ENCODE results near the gene ADGRL3. TPM values are rescaled to one million over a fixed set of nuclear protein-coding genes. Genes with fewer than 3 reads are reported as not detected.

Gene ADGRL3
- total and polyA plus RNA-seq, 3 experiments from 2014 or later: not detected

DNA sequence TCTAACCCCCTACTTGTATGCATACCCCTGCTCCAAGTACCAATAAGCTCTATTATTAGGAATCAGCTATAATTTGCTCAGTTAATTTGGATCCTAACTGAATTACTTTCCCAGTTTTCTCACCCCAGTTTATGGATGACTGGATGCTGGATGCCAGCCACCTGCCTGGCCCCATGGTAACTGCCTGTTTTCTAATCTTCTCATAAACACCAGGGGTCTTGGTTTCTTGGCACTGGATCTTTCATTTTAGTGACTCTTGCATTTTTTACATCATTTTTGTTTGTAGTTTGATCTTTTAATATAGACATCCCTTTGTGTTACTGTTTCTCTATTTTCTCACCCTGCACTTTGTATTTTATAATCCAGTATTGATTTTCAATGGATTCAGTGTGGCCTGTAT, 246.8 kb downstream of the ADGRL3 start:
- CTCF ChIA-PET: no interaction called here
- no peak overlapping the region for H3K27ac ChIP-seq (ENCODE audit: low read depth, low read length)
- H3K27me3 Mint-ChIP-seq: no peaks in the 10 kb centered on the region

DNA sequence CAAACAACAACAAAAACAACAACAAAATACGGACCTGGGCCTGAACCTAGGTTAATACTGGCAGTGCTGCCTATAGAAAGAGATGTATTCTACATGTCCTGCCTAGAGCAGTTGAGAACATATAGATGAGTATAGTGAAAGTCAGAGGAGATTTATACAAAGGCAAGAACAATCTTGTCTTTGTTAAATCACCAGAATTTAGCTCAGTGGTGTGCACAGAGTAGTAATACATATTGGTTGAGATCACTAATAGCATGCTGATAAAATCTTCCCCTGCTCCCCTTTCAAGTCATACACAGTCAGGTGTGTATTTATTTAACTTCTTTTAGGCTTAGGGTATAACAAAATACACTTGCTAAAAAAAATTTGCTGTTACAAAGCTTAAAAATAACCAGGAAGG, 247.8 kb downstream of the ADGRL3 start:
- H3K27me3 Mint-ChIP-seq: no peaks in the 10 kb centered on the region
- Histone ChIP-seq H3K27me3 (ENCODE audit: insufficient read depth, low read length, poor library complexity, severe bottlenecking) (no peaks in the 10 kb centered on the region), H3K4me3 (ENCODE audit: low read length) (no peak overlapping the region), H3K9me3 (ENCODE audit: low read length) (no peaks in the 10 kb centered on the region), H3K36me3 (ENCODE audit: insufficient read depth, low read length) (no peaks in the 10 kb centered on the region), H3K27ac (ENCODE audit: low read depth, low read length) (no peak overlapping the region), H3K4me1 (ENCODE audit: insufficient read depth, low read length) (no peaks in the 10 kb centered on the region)
- no peaks in the 10 kb centered on the region for H3K36me3 Mint-ChIP-seq
- ChIA-PET CTCF (no interaction called here), POLR2A (no interaction called here)
- no peak overlapping the region for H3K27ac Mint-ChIP-seq
- H3K4me3 Mint-ChIP-seq: no peak overlapping the region
- H3K9me3 Mint-ChIP-seq: peaks cover 2 to 40% (median 9%) of the 10 kb centered on the region in 5 donors
- DNase-seq: no peak
- no peaks in the 10 kb centered on the region for H3K4me1 Mint-ChIP-seq

More for the DNA sequence above, 246.8 kb downstream of the ADGRL3 start:
- H3K4me3 Mint-ChIP-seq: no peak overlapping the region
- Histone ChIP-seq H3K4me1 (ENCODE audit: insufficient read depth, low read length) (no peaks in the 10 kb centered on the region), H3K4me3 (ENCODE audit: low read length) (no peak overlapping the region), H3K9me3 (ENCODE audit: low read length) (no peaks in the 10 kb centered on the region), H3K36me3 (ENCODE audit: insufficient read depth, low read length) (no peaks in the 10 kb centered on the region), H3K27me3 (ENCODE audit: insufficient read depth, low read length, poor library complexity, severe bottlenecking) (no peaks in the 10 kb centered on the region)
- no peak for DNase-seq
- H3K36me3 Mint-ChIP-seq: no peaks in the 10 kb centered on the region
- no peaks in the 10 kb centered on the region for H3K4me1 Mint-ChIP-seq
- H3K27ac Mint-ChIP-seq: no peak overlapping the region
- peaks cover 2 to 33% (median 12%) of the 10 kb centered on the region in 5 donors for H3K9me3 Mint-ChIP-seq
- POLR2A ChIA-PET: no interaction called here

DNA sequence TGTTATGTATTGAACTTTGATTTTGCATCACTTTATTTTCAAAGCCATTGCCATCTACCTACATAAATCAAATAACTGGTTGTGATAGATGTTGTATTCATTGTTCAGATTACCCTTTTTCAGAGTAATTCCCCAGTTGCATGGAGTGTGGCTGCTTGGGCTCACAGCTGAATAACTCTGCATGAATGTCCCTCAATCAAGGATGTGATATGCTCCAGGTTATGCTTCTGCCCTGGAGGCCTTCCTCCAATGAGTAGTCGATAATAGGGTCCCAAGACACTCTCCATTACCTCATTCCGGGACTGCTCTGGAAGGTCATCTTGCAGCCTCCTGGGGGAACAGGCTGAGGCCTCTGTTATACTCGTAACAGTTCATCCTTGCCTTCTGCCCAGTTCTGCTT, 251.8 kb downstream of the ADGRL3 start:
- Mint-ChIP-seq H3K9me3 (peaks cover 0 to 37% (median 6%) of the 10 kb centered on the region in 5 donors), H3K36me3 (no peaks in the 10 kb centered on the region), H3K27ac (no peak overlapping the region), H3K4me3 (no peak overlapping the region), H3K4me1 (no peaks in the 10 kb centered on the region), H3K27me3 (no peaks in the 10 kb centered on the region)
- H3K4me3 ChIP-seq (ENCODE audit: low read length): no peak overlapping the region
- no peak for DNase-seq
- ChIA-PET CTCF (no interaction called here), POLR2A (no interaction called here)
- no peaks in the 10 kb centered on the region for H3K4me1 ChIP-seq (ENCODE audit: insufficient read depth, low read length)
- H3K36me3 ChIP-seq (ENCODE audit: insufficient read depth, low read length): no peaks in the 10 kb centered on the region
- no peaks in the 10 kb centered on the region for H3K9me3 ChIP-seq (ENCODE audit: low read length)
- H3K27ac ChIP-seq (ENCODE audit: low read depth, low read length): no peak overlapping the region
- H3K27me3 ChIP-seq (ENCODE audit: insufficient read depth, low read length, poor library complexity, severe bottlenecking): no peaks in the 10 kb centered on the region

GRCh38 chr4:61461956-61462355, 261.8 kb downstream of the ADGRL3 start:
- Histone ChIP-seq H3K9me3 (ENCODE audit: low read length) (no peaks in the 10 kb centered on the region), H3K4me3 (ENCODE audit: low read length) (no peak overlapping the region), H3K27me3 (ENCODE audit: insufficient read depth, low read length, poor library complexity, severe bottlenecking) (no peaks in the 10 kb centered on the region), H3K27ac (ENCODE audit: low read depth, low read length) (no peak overlapping the region), H3K4me1 (ENCODE audit: insufficient read depth, low read length) (no peaks in the 10 kb centered on the region), H3K36me3 (ENCODE audit: insufficient read depth, low read length) (no peaks in the 10 kb centered on the region)
- H3K4me3 Mint-ChIP-seq: no peak overlapping the region
- no peak for DNase-seq
- no peak overlapping the region for H3K27ac Mint-ChIP-seq
- POLR2A ChIA-PET: no interaction called here
- H3K36me3 Mint-ChIP-seq: no peaks in the 10 kb centered on the region
- H3K27me3 Mint-ChIP-seq: no peaks in the 10 kb centered on the region
- H3K4me1 Mint-ChIP-seq: no peaks in the 10 kb centered on the region
- CTCF ChIA-PET: no interaction called here
- peaks cover 4 to 21% (median 10%) of the 10 kb centered on the region in 5 donors for H3K9me3 Mint-ChIP-seq

DNA sequence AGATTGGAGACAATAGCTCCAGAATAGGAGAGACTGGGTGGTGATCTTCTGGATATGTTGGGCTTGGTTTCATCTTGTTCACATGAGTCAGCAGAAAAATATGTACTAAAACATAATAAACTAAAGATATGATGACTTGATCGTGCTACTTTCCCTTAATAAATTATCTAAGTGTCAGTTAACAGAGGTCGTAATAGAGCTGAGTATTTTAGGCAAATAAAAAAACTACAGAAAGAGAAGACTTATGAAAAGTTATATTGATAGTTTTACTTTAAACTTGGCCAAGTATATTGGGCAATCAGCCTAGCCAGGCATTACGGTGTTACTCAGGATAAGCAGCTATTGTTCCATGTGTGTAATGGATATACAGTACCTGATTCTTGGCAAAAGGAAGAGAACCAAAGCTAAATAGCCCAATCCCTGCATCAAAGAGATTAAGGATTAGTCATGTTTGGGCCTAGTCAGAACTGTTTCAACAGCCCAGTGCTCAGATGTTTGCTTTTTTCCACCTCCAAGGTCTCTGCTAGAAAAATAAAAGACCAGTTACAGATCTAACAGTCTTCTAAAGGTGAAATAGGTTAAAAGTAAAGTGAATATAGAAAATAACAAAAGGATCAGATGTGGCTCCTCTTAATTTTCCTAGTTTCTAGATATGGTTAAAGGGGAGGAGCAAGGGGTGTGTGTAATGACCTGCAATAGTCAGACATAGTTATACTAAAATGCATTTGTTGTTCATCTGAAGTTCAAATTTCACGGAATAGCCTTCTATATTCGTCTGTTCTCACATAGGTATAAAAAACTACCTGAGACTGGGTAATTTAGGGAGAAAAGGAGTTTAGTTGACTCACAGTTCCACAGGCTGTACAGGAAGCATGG, 262.6 kb downstream of the ADGRL3 start:
- no peak overlapping the region for H3K27ac ChIP-seq (ENCODE audit: low read depth, low read length)
- ChIA-PET CTCF (no interaction called here), POLR2A (no interaction called here)
- Mint-ChIP-seq H3K4me3 (no peak overlapping the region), H3K36me3 (no peaks in the 10 kb centered on the region), H3K4me1 (no peaks in the 10 kb centered on the region), H3K9me3 (peaks cover 4 to 21% (median 8%) of the 10 kb centered on the region in 5 donors), H3K27ac (peak overlapping the region in 1 of 8 donors; percentile 10), H3K27me3 (no peaks in the 10 kb centered on the region)
- H3K4me1 ChIP-seq (ENCODE audit: insufficient read depth, low read length): no peaks in the 10 kb centered on the region
- no peaks in the 10 kb centered on the region for H3K9me3 ChIP-seq (ENCODE audit: low read length)
- no peak for DNase-seq
- no peak overlapping the region for H3K4me3 ChIP-seq (ENCODE audit: low read length)
- H3K36me3 ChIP-seq (ENCODE audit: insufficient read depth, low read length): no peaks in the 10 kb centered on the region
- H3K27me3 ChIP-seq (ENCODE audit: insufficient read depth, low read length, poor library complexity, severe bottlenecking): no peaks in the 10 kb centered on the region

DNA sequence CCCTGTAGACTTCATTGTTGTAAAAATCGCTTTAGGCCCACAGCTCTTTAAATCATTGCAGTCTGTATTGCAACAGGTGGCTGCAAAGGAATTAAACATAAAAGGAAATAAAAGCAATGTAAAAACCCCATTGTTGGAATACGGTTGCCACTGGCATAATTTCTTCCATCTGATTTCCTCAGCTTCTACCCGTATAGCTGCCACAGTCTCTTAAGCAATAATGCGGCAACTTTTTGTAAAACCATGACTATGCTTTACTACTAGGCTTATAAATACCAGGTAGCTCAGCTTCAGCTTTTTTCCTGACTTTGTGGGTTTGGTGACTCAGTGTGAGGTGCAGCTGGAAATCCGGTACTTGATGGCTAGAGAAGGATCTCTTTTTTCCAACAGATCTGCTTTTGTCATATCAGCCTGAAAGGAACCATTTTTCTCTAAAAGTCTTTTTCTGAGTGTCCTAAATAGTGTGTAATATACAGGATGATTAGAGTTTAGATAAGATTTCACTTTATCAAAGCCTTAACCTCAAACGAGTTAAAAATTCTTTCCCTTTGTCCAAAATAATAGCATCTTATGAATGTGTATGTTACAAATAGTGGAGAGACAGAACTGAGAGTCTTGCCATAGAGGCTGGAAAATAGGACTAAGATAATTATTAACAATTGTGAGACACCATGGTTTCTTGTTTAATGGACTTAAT, 268.0 kb downstream of the ADGRL3 start:
- Histone ChIP-seq H3K4me1 (ENCODE audit: insufficient read depth, low read length) (no peaks in the 10 kb centered on the region), H3K27ac (ENCODE audit: low read depth, low read length) (no peak overlapping the region), H3K27me3 (ENCODE audit: insufficient read depth, low read length, poor library complexity, severe bottlenecking) (no peaks in the 10 kb centered on the region), H3K4me3 (ENCODE audit: low read length) (no peak overlapping the region), H3K36me3 (ENCODE audit: insufficient read depth, low read length) (no peaks in the 10 kb centered on the region), H3K9me3 (ENCODE audit: low read length) (no peaks in the 10 kb centered on the region)
- H3K4me3 Mint-ChIP-seq: no peak overlapping the region
- DNase-seq: no peak
- no peaks in the 10 kb centered on the region for H3K36me3 Mint-ChIP-seq
- ChIA-PET CTCF (no interaction called here), POLR2A (no interaction called here)
- no peaks in the 10 kb centered on the region for H3K27me3 Mint-ChIP-seq
- no peaks in the 10 kb centered on the region for H3K4me1 Mint-ChIP-seq
- H3K9me3 Mint-ChIP-seq: peaks cover 3 to 18% (median 6%) of the 10 kb centered on the region in 5 donors
- no peak overlapping the region for H3K27ac Mint-ChIP-seq

GRCh38 chr4:61473306-61473705, 273.2 kb downstream of the ADGRL3 start:
- Mint-ChIP-seq H3K4me3 (no peak overlapping the region), H3K27me3 (no peaks in the 10 kb centered on the region), H3K27ac (no peak overlapping the region), H3K36me3 (no peaks in the 10 kb centered on the region), H3K9me3 (peaks cover 0 to 29% (median 3%) of the 10 kb centered on the region in 5 donors), H3K4me1 (no peaks in the 10 kb centered on the region)
- CTCF ChIA-PET: no interaction called here
- H3K9me3 ChIP-seq (ENCODE audit: low read length): no peaks in the 10 kb centered on the region
- no peak overlapping the region for H3K4me3 ChIP-seq (ENCODE audit: low read length)
- H3K27me3 ChIP-seq (ENCODE audit: insufficient read depth, low read length, poor library complexity, severe bottlenecking): no peaks in the 10 kb centered on the region
- DNase-seq: no peak
- no peaks in the 10 kb centered on the region for H3K36me3 ChIP-seq (ENCODE audit: insufficient read depth, low read length)
- no peak overlapping the region for H3K27ac ChIP-seq (ENCODE audit: low read depth, low read length)
- no peaks in the 10 kb centered on the region for H3K4me1 ChIP-seq (ENCODE audit: insufficient read depth, low read length)
- POLR2A ChIA-PET: no interaction called here

DNA sequence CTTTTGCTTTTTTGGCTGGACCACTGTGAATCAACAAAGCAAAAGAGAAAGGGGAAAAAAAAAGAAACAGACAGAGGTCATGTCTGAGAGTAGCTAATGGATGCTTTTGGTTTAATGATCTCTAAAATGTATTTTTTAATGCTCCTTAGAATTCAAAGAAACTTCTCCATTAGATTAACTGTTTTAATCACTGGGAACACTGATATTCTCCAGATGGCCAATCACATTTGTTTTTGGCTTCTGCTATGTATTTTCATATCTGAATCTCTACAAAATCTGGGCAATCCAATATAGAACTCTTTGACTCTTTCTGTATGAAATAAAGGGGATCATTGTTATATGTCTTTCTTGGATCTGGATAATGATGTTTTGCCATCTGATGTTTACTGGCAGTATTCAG, 278.2 kb downstream of the ADGRL3 start:
- H3K4me3 Mint-ChIP-seq: no peak overlapping the region
- H3K4me1 Mint-ChIP-seq: no peaks in the 10 kb centered on the region
- Histone ChIP-seq H3K27me3 (ENCODE audit: insufficient read depth, low read length, poor library complexity, severe bottlenecking) (no peaks in the 10 kb centered on the region), H3K27ac (ENCODE audit: low read depth, low read length) (no peak overlapping the region), H3K4me3 (ENCODE audit: low read length) (no peak overlapping the region), H3K9me3 (ENCODE audit: low read length) (no peaks in the 10 kb centered on the region), H3K4me1 (ENCODE audit: insufficient read depth, low read length) (no peaks in the 10 kb centered on the region), H3K36me3 (ENCODE audit: insufficient read depth, low read length) (no peaks in the 10 kb centered on the region)
- ChIA-PET CTCF (no interaction called here), POLR2A (no interaction called here)
- no peaks in the 10 kb centered on the region for H3K36me3 Mint-ChIP-seq
- no peak for DNase-seq
- peaks cover 0 to 36% (median 2%) of the 10 kb centered on the region in 5 donors for H3K9me3 Mint-ChIP-seq
- no peaks in the 10 kb centered on the region for H3K27me3 Mint-ChIP-seq
- no peak overlapping the region for H3K27ac Mint-ChIP-seq
